EL (cell line): Measurements from ENCODE around the gene POLR1H.

Experiments used
- DNase-seq: peaks from one replicate; pipeline ENCODE4 v3.0.0-alpha.2; 2016

POLR1H gene

GRCh38 chr6:30097902-30098768 lies 37.1 kb downstream of the POLR1H start:
- no peak for DNase-seq

GRCh38 chr6:30100154-30100553 lies 39.1 kb downstream of the POLR1H start:
- DNase-seq: no peak

GRCh38 chr6:30100585-30101443 lies 39.7 kb downstream of the POLR1H start:
- peak; percentile 30 for DNase-seq

GRCh38 chr6:30101444-30102413 lies 40.7 kb downstream of the POLR1H start:
- peak; percentile 89 for DNase-seq

GRCh38 chr6:30102414-30102969 lies 41.4 kb downstream of the POLR1H start:
- peak; percentile 21 for DNase-seq

GRCh38 chr6:30102970-30103871 lies 42.2 kb downstream of the POLR1H start:
- DNase-seq: peak; percentile 92

GRCh38 chr6:30103872-30104179 lies 42.8 kb downstream of the POLR1H start:
- no peak for DNase-seq

- DNase-seq: no peak
These were observed 43.6 kb downstream of the POLR1H start for GRCh38 chr6:30104661-30105060.

GRCh38 chr6:30111266-30111856 lies 50.3 kb downstream of the POLR1H start:
- no peak for DNase-seq

GRCh38 chr6:30112402-30112994 lies 51.4 kb downstream of the POLR1H start:
- no peak for DNase-seq

- DNase-seq: no peak
These were observed 52.1 kb downstream of the POLR1H start, which contains the start of gene TRIM31 for GRCh38 chr6:30113003-30113759. TSS of gene TRIM31 (minus strand) at chr6:30113090. CDS start at chr6:30112805, 285 bp downstream.

- no peak for DNase-seq
These were observed 52.8 kb downstream of the POLR1H start for GRCh38 chr6:30113841-30114240.
